K562 (cell line): ENCODE results near the gene ANKLE2. TPM values are rescaled to one million over a fixed set of nuclear protein-coding genes. Genes with fewer than 3 reads are reported as not detected.

ENCODE experiments used
- GATAD2B ChIP-seq: fragments of 450-650 bp; IDR thresholded peaks from 2 replicates; pipeline ENCODE4 v1.6.1; 2017; ENCODE audit warnings: mild to moderate bottlenecking, borderline replicate concordance
- KAT7 ChIP-seq: sonication (generic); formaldehyde crosslinking; IDR thresholded peaks from 2 replicates; pipeline ENCODE4 v1.8.0; 2022; ENCODE audit warnings: missing genetic modification reagents, mild to moderate bottlenecking, borderline replicate concordance
- NCOA6 ChIP-seq: fragments of 450-650 bp; IDR thresholded peaks from 2 replicates; pipeline ENCODE4 v1.6.1; 2017; ENCODE audit warnings: mild to moderate bottlenecking
- NFIC ChIP-seq: fragments of 450-650 bp; IDR thresholded peaks from 2 replicates; pipeline ENCODE4 v1.6.1; 2017; ENCODE audit warnings: mild to moderate bottlenecking, inconsistent platforms
- NR2C2 ChIP-seq, 2 experiments: fragments of 200-800 bp in 1 of 2; sonication (Bioruptor generic) in 1 of 2; sonication (generic) in 1 of 2; formaldehyde crosslinking in 1 of 2; IDR thresholded peaks; 2 replicates each; pipeline versions ENCODE4 v1.6.1 to v1.8.0; 2016 to 2022; ENCODE audit warnings: mild to moderate bottlenecking in 1 of 2, missing compliant biosample characterization in 1 of 2, missing genetic modification characterization in 1 of 2, missing genetic modification reagents in 1 of 2
- RCOR1 ChIP-seq, 2 experiments: IDR thresholded peaks; 2 replicates each; pipeline ENCODE4 v1.6.1; 2012; ENCODE audit warnings: low read depth in 2 of 2, low read length in 2 of 2, borderline replicate concordance in 1 of 2, improper control_type of control experiment in 1 of 2
- SUPT5H ChIP-seq: fragments of 450-650 bp; IDR thresholded peaks from 2 replicates; pipeline ENCODE4 v1.6.1; 2016
- ZFP30 ChIP-seq: fragments of 250-450 bp; sonication (Bioruptor Pico); IDR thresholded peaks from 2 replicates; pipeline ENCODE4 v1.8.0; 2022; ENCODE audit warnings: moderate library complexity, mild to moderate bottlenecking, inconsistent platforms, borderline replicate concordance
- ZNF165 ChIP-seq: fragments of 250-450 bp; sonication (Bioruptor Pico); IDR thresholded peaks from 2 replicates; pipeline ENCODE4 v1.4.0; 2020; ENCODE audit warnings: borderline replicate concordance
- ZNF830 ChIP-seq: fragments of 250-450 bp; sonication (Bioruptor Pico); IDR thresholded peaks from 2 replicates; pipeline ENCODE4 v1.5.0; 2021; ENCODE audit warnings: mild to moderate bottlenecking
- polyA plus RNA-seq, 8 experiments: library from polyadenylated mRNA; depleted of rRNA in 4 of 8; stranded (reverse) in 5 of 8; unstranded in 3 of 8; fragments of >200 nt; fragmentation: Nextera tagmentation in 2 of 8; fragmentation: Illumina TruSeq in 1 of 8; extraction: Ambion mirVana in 2 of 8; extraction: Trizol in 1 of 8; gene quantifications; 2 replicates each; pipeline versions ENCODE4 v1.2.1 to v1.2.3, GENCODE V29; 2011 to 2014; ENCODE audit warnings: inconsistent platforms in 1 of 8, missing spikeins in 1 of 8
- total RNA-seq, 7 experiments: library from RNA; depleted of rRNA in 6 of 7; stranded (reverse); fragments of >200 nt in 6 of 7; fragmentation: Illumina TruSeq in 2 of 7; extraction: Trizol in 2 of 7; gene quantifications; 2 replicates each; pipeline versions ENCODE4 v1.2.1 to v1.2.3, GENCODE V29; 2011 to 2021; ENCODE audit warnings: low replicate concordance in 1 of 7
- TF ChIP-seq, protein P1 (sequence below), 2 experiments: IDR thresholded peaks; 2 replicates each; pipeline ENCODE4 v1.6.1; 2012; ENCODE audit warnings: improper control_type of control experiment in 2 of 2, low read depth in 2 of 2, low read length in 2 of 2, borderline replicate concordance in 1 of 2
- TF ChIP-seq, protein P2 (sequence below): sonication (generic); formaldehyde crosslinking; IDR thresholded peaks from 2 replicates; pipeline ENCODE4 v1.8.0; 2023; ENCODE audit warnings: missing genetic modification reagents, mild to moderate bottlenecking, borderline replicate concordance
- TF ChIP-seq, protein P3 (sequence below): fragments of 450-650 bp; IDR thresholded peaks from 2 replicates; pipeline ENCODE4 v1.6.1; 2017; ENCODE audit warnings: antibody characterized with exemption, mild to moderate bottlenecking

ANKLE2 gene
- total and polyA plus RNA-seq, 9 of the 15 experiments (the other 6 are each of a cell fraction or from before 2014, with no cell fraction given): 3.2 to 57.7 (median 45.6) TPM

DNA sequence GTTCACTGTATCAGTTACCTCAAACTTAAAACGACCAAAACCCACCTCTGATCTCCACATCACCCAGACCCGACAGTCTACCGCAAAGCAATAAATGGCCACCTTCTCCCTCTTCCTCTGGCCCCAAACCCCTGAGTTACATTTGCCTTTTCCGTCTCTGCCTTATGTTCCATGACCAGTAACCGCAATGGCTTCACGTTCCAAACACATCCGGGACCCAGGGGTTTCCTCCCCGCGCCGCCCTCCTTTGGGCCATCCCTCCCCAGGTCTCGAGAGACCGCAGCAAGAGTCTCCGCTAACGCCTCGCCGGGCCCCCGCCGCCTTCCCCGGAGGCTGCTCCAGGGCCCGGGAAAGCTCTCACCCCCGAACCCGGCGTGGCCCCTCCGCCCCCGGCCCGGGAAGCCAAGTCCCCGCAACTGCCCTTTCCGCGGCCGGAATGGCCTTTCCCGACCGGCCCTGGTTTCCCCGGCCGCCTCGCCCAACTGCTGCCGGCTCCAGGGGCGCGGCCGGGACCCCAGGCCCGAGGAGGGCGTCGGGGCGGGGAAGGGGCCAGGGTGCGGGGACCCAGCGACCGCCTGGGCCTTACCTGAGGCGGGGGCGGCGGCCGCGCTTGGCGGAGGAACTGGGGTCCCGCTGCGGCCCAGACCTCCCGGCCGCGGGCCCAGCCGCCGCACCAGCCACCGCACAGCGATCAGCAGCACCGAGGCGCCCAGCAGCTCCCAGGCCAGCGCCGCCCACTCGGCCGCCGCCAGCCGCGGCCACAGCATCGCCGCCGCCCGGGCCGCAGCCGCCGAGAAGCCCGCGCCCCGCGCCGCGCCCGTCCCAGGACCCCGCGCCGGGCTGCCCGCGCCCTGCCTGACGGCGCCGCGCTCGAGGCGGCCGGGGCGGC is at the start of gene ANKLE2 (continued):
- TF ChIP-seq ZFP30 (CRISPR knock-in tag): no peak
- TF ChIP-seq, protein P1, sequence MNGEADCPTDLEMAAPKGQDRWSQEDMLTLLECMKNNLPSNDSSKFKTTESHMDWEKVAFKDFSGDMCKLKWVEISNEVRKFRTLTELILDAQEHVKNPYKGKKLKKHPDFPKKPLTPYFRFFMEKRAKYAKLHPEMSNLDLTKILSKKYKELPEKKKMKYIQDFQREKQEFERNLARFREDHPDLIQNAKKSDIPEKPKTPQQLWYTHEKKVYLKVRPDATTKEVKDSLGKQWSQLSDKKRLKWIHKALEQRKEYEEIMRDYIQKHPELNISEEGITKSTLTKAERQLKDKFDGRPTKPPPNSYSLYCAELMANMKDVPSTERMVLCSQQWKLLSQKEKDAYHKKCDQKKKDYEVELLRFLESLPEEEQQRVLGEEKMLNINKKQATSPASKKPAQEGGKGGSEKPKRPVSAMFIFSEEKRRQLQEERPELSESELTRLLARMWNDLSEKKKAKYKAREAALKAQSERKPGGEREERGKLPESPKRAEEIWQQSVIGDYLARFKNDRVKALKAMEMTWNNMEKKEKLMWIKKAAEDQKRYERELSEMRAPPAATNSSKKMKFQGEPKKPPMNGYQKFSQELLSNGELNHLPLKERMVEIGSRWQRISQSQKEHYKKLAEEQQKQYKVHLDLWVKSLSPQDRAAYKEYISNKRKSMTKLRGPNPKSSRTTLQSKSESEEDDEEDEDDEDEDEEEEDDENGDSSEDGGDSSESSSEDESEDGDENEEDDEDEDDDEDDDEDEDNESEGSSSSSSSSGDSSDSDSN (IDR thresholded peaks at IDR 0.05; ENCODE audit: borderline replicate concordance in 1 of 2, low read depth in 2 of 2, low read length in 2 of 2): peak; percentile 59 to 76; a peak in 1 of 4 replicates
- no peak for TF ChIP-seq NFIC
- TF ChIP-seq GATAD2B: 0 out of 2 replicates have a peak, but pooled peaks have one; percentile 62
- no peak for TF ChIP-seq NCOA6
- TF ChIP-seq ZNF830 (CRISPR knock-in tag): no peak
- TF ChIP-seq, protein P2, sequence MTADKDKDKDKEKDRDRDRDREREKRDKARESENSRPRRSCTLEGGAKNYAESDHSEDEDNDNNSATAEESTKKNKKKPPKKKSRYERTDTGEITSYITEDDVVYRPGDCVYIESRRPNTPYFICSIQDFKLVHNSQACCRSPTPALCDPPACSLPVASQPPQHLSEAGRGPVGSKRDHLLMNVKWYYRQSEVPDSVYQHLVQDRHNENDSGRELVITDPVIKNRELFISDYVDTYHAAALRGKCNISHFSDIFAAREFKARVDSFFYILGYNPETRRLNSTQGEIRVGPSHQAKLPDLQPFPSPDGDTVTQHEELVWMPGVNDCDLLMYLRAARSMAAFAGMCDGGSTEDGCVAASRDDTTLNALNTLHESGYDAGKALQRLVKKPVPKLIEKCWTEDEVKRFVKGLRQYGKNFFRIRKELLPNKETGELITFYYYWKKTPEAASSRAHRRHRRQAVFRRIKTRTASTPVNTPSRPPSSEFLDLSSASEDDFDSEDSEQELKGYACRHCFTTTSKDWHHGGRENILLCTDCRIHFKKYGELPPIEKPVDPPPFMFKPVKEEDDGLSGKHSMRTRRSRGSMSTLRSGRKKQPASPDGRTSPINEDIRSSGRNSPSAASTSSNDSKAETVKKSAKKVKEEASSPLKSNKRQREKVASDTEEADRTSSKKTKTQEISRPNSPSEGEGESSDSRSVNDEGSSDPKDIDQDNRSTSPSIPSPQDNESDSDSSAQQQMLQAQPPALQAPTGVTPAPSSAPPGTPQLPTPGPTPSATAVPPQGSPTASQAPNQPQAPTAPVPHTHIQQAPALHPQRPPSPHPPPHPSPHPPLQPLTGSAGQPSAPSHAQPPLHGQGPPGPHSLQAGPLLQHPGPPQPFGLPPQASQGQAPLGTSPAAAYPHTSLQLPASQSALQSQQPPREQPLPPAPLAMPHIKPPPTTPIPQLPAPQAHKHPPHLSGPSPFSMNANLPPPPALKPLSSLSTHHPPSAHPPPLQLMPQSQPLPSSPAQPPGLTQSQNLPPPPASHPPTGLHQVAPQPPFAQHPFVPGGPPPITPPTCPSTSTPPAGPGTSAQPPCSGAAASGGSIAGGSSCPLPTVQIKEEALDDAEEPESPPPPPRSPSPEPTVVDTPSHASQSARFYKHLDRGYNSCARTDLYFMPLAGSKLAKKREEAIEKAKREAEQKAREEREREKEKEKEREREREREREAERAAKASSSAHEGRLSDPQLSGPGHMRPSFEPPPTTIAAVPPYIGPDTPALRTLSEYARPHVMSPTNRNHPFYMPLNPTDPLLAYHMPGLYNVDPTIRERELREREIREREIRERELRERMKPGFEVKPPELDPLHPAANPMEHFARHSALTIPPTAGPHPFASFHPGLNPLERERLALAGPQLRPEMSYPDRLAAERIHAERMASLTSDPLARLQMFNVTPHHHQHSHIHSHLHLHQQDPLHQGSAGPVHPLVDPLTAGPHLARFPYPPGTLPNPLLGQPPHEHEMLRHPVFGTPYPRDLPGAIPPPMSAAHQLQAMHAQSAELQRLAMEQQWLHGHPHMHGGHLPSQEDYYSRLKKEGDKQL: 0 out of 2 replicates have a peak, but pooled peaks have one; percentile 35
- TF ChIP-seq, protein P3, sequence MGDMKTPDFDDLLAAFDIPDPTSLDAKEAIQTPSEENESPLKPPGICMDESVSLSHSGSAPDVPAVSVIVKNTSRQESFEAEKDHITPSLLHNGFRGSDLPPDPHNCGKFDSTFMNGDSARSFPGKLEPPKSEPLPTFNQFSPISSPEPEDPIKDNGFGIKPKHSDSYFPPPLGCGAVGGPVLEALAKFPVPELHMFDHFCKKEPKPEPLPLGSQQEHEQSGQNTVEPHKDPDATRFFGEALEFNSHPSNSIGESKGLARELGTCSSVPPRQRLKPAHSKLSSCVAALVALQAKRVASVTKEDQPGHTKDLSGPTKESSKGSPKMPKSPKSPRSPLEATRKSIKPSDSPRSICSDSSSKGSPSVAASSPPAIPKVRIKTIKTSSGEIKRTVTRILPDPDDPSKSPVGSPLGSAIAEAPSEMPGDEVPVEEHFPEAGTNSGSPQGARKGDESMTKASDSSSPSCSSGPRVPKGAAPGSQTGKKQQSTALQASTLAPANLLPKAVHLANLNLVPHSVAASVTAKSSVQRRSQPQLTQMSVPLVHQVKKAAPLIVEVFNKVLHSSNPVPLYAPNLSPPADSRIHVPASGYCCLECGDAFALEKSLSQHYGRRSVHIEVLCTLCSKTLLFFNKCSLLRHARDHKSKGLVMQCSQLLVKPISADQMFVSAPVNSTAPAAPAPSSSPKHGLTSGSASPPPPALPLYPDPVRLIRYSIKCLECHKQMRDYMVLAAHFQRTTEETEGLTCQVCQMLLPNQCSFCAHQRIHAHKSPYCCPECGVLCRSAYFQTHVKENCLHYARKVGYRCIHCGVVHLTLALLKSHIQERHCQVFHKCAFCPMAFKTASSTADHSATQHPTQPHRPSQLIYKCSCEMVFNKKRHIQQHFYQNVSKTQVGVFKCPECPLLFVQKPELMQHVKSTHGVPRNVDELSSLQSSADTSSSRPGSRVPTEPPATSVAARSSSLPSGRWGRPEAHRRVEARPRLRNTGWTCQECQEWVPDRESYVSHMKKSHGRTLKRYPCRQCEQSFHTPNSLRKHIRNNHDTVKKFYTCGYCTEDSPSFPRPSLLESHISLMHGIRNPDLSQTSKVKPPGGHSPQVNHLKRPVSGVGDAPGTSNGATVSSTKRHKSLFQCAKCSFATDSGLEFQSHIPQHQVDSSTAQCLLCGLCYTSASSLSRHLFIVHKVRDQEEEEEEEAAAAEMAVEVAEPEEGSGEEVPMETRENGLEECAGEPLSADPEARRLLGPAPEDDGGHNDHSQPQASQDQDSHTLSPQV: no peak
- no peak for TF ChIP-seq NR2C2 (CRISPR knock-in tag; IDR thresholded peaks at IDR 0.05)
- TF ChIP-seq NR2C2 (tag; IDR thresholded peaks at IDR 0.05): peak; percentile 66; the same call in 1 of the 2 replicates
- 0 out of 2 replicates have a peak, but pooled peaks have one; percentile 60 for TF ChIP-seq KAT7 (CRISPR knock-in tag)
- no peak for TF ChIP-seq RCOR1 (IDR thresholded peaks at IDR 0.05; ENCODE audit: borderline replicate concordance in 1 of 2, low read depth in 2 of 2, low read length in 2 of 2)
- TF ChIP-seq SUPT5H: peak; percentile 30; the same call in 1 of the 2 replicates
- TF ChIP-seq ZNF165: no peak
